Measurements from ENCODE around the gene ERAP2.

Gene ERAP2

DNA sequence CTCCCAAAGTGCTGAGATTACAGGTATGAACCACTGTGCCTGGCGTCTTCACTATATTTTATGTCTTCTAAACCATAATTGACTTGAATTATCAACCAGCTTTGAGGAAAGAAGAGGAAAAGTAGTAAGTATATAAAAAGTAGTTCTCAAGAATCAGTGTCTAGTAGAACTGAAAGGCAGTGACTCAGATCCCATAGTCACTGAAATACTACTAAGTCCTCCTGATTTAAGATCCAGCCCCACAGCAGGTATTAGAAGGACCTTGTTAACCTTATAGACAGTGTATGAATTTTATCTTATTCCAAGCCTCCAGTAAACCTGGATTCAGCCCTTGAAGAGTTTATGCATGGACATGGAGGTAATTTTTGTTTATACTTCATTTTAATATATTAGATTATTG is 91.1 kb downstream of the ERAP2 start:
- no peak for DNase-seq

DNA sequence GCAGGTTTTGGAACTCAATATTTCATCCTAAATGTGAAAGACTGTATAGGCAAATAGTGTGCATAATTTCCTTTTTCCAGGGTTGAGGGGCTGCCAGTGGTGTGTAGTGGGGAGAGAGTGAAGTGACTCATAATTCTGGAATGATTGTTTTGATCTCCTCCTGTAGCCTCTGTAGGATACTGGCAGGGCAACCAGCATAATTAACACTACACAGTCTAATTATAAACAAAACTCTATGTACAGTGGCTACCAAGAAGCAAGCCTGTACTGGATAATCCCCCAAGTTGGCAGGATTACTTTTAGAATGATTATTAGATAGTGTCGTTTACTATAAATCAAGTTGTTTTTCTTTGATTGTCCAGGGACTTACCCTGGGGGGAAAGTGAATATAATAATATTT is 91.8 kb downstream of the ERAP2 start:
- no peak for DNase-seq

DNA sequence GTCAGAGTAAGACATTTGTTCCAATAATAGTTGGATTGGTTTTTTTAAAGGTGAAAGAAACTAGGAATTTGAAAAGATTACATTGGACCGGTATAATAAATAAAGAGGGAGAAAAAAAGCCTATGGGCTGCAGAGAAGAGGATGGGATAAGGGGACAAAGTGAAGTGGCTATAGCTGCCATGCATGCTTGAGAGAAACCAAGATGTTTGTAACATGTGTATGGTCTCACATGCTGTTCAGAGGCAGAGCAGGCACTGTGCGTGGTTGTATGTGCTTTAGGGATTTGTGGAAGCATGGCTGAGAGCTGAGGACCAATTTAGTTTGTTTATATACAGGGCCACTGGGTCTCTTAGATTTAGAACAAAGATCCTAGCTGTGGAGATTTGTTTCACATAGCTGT is 92.3 kb downstream of the ERAP2 start:
- no peak for DNase-seq
